Measurements from ENCODE around the gene C20orf144.

The C20orf144 gene

DNA sequence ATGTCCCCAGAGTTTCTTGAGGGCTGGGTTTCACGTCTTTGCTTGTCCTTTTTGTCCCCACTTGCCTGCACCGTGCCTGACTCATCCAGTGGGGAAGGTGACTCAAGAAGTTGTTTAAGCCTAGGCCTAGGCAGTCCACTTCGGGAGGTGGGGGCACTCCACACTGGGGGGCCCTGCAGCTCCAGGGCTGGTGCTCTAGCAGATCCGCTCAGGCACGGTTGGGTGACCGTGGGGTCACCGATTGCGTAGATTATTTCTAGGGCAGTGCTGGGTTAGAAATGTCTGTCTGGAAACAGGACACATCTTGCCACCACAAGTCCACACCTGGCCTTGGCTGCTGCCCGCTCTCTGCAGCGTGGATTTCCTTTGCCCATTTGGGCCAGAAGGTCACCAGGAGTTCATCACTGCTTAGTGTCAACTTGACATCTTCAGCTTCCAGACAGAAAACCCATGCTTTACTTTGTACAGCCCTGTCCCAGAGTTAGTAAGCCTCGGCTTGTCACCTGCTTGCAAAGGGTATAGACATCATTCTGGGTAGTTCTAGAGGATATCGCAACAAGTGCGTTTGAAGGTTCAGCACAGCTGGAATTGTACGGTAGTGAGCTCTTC, 13.6 kb upstream of the C20orf144 start:
- peak overlapping the region; percentile 82 for H3K27ac ChIP-seq
- TF ChIP-seq, protein P1, sequence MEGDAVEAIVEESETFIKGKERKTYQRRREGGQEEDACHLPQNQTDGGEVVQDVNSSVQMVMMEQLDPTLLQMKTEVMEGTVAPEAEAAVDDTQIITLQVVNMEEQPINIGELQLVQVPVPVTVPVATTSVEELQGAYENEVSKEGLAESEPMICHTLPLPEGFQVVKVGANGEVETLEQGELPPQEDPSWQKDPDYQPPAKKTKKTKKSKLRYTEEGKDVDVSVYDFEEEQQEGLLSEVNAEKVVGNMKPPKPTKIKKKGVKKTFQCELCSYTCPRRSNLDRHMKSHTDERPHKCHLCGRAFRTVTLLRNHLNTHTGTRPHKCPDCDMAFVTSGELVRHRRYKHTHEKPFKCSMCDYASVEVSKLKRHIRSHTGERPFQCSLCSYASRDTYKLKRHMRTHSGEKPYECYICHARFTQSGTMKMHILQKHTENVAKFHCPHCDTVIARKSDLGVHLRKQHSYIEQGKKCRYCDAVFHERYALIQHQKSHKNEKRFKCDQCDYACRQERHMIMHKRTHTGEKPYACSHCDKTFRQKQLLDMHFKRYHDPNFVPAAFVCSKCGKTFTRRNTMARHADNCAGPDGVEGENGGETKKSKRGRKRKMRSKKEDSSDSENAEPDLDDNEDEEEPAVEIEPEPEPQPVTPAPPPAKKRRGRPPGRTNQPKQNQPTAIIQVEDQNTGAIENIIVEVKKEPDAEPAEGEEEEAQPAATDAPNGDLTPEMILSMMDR (conservative IDR thresholded peaks at IDR 0.05; ENCODE audit: low read depth): no peak
- ChIA-PET CTCF (interaction anchor here (4.0 kb wide), 1 partner anchor 20 kb away, joined by 25 read pairs; no protein-coding TSS in a partner anchor), POLR2A (ENCODE audit: low non-redundant PET) (no interaction called here)
- peak; percentile 41 for DNase-seq (ENCODE audit: low spot score)

DNA sequence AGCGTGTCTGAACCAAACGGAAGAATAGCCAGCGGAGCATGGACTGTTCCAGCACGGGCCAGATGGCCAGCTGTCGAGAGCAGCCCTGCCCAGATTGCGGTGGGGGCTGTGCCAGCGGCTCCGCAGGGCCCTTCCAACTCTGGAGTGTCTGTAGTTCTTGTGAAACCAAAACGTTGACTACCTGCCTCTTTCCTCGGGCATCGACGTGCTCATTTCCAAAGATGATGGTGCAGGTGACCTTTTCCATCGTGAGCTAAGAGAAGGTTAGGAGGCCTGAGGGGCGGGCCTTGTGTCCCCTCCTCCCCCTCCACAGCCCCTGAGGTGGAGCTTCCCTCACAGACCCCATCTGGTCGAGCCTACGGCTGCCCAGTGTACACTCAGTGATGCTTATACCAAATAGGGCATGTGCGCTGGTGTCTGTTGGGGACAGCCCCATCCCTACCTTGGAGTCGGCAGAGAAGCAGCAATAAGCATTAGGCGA, 12.9 kb upstream of the C20orf144 start:
- ChIA-PET POLR2A (ENCODE audit: low non-redundant PET) (no interaction called here), CTCF (interaction anchor here (4.0 kb wide), 1 partner anchor 19 kb away, joined by 25 read pairs; no protein-coding TSS in a partner anchor)
- TF ChIP-seq, protein P1 (conservative IDR thresholded peaks at IDR 0.05; ENCODE audit: low read depth): no peak
- DNase-seq (ENCODE audit: low spot score): no peak
- peak overlapping the region; percentile 4; the same call in 1 of the 2 replicates for H3K27ac ChIP-seq

DNA sequence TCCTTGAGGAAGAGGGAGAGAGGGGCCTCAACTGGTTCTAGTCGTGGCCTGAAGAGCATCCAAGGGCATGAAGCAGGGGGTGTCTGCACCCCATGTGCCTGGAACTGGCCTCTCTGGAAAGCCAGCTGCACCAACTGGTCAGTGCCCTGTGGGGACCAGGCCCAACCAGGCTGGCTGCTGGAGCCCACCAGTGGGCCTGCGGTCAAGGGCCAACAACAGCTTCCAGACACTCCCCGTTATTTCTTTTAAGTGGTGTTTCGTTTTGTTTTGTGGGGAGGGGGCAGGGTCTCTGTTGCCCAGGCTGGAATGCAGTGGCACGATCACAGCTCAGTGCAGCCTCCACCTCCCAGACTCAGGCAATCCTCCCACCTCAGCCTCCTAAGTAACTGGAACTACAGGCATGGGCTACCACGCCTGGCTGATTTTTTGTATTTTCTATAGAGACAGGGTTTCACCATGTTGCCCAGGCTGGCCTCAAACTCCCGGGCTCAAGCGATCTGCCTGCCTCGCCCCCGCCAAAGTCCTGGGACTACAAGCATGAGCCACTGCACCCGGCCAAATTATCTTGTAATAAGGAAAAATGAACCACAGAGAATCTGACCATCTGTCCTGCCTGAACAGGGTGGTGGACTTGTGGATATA, 11.9 kb upstream of the C20orf144 start:
- DNase-seq (ENCODE audit: low spot score): no peak
- ChIA-PET POLR2A (ENCODE audit: low non-redundant PET) (interaction anchor here (0.7 kb wide), 1 partner anchor 162 kb away, joined by 4 read pairs; no protein-coding TSS in a partner anchor), CTCF (interaction anchor here (0.6 to 4.0 kb wide), 4 partner anchors 11 to 318 kb away, joined by 3 to 25 read pairs (median 4); no protein-coding TSS in a partner anchor)
- TF ChIP-seq, protein P1 (conservative IDR thresholded peaks at IDR 0.05; ENCODE audit: low read depth): no peak
- H3K27ac ChIP-seq: peak overlapping the region; percentile 20

DNA sequence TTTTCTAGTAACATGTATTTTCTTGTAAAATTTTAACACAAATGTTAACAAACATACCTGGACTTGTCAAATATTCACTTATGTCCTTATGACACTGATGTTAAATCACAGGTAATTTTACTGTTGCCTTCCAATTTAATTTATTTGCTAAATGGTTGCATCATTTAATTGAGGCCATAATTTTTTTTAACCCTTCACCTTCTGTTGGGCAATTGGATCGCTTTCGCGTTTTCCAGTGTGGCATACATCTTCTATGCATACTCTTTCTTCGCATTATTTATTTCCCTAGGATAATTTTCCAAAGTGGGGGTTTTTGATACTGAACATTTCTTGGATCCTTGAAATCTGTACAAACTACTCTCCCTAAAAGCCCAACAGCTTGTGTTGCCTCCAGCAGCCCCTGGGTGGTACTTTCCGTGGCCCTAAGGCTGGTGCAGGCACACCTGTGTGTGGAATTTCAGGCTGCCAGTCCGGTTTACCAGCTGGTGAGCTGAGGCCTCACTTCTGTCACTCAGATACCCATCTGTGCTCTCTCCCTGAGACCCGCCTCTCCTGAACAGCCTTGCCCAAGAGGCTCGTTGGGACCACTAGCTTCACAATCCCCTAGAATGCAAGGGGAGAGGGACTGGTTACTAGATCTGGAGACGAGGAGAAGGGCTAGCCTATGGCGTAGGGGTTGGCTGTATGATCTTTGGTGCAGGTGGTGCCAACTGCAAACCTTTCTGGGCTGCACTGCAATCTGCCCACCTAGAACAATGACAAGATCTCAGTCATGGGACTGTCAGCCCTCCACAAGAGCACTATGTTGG, 11.2 kb upstream of the C20orf144 start:
- TF ChIP-seq, protein P1 (conservative IDR thresholded peaks at IDR 0.05; ENCODE audit: low read depth): no peak
- peak overlapping the region; percentile 20; the same call in 1 of the 2 replicates for H3K27ac ChIP-seq
- DNase-seq (ENCODE audit: low spot score): peak; percentile 78
- ChIA-PET POLR2A (ENCODE audit: low non-redundant PET) (no interaction called here), CTCF (interaction anchor here (0.6 to 1.4 kb wide), 5 partner anchors 11 to 193 kb away, joined by 3 to 4 read pairs (median 3); no protein-coding TSS in a partner anchor)

DNA sequence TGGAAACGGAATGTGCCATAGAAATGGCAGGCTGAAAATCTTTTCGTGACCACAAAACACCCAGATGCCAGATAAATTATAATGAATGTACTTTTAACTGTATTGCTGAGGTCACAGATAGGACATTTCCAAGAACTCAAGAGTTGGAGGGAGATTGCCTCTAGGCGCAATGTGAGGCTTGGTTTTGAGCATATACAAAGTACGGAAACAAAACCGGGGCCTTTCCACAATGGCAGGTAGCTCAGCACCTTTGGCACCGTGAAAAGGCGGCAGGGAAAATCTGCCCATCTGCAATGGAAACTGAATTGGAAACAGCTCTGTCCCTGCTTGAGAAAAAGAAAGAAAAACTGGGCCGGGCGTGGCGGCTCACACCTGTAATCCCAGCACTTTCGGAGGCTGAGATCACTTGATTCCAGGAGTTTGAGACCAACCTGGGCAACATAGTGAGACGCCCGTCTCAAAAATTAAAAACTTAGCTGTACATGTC, 10.5 kb upstream of the C20orf144 start:
- POLR2A ChIA-PET (ENCODE audit: low non-redundant PET): no interaction called here
- no peak for DNase-seq (ENCODE audit: low spot score)
- no peak overlapping the region for H3K27ac ChIP-seq
- TF ChIP-seq, protein P1 (conservative IDR thresholded peaks at IDR 0.05; ENCODE audit: low read depth): no peak
- CTCF ChIA-PET: interaction anchor here (0.6 to 1.4 kb wide), 3 partner anchors 12 to 25 kb away, joined by 3 to 4 read pairs (median 3); no protein-coding TSS in a partner anchor
